Neural cell (in vitro differentiated cells): ENCODE results near the gene CIART.

Experiments used
- MXI1 ChIP-seq: fragments of 450-650 bp; conservative IDR thresholded peaks from 2 replicates; pipeline ENCODE4 v1.6.1; 2014; ENCODE audit warnings: antibody characterized with exemption, mild to moderate bottlenecking; ENCODE audit not compliant: poor library complexity, severe bottlenecking
- POLR2AphosphoS5 ChIP-seq: IDR thresholded peaks from 2 replicates; pipeline ENCODE4 v1.6.1; 2012
- RAD21 ChIP-seq: fragments of 450-650 bp; conservative IDR thresholded peaks from 2 replicates; pipeline ENCODE4 v1.6.1; 2014; ENCODE audit warnings: antibody characterized with exemption, mild to moderate bottlenecking, moderate library complexity
- SMC3 ChIP-seq: fragments of 450-650 bp; conservative IDR thresholded peaks from 2 replicates; pipeline ENCODE4 v1.6.1; 2014; ENCODE audit warnings: antibody characterized with exemption, mild to moderate bottlenecking, moderate library complexity; ENCODE audit not compliant: poor library complexity
- TF ChIP-seq, protein P1 (sequence below): fragments of 450-650 bp; IDR thresholded peaks from 2 replicates; pipeline ENCODE4 v1.5.1; 2014; ENCODE audit warnings: antibody characterized with exemption, mild to moderate bottlenecking, moderate library complexity; ENCODE audit not compliant: poor library complexity, severe bottlenecking
- TF ChIP-seq, protein P2 (sequence below): IDR thresholded peaks from 2 replicates; pipeline ENCODE4 v1.6.1; 2012; ENCODE audit warnings: borderline replicate concordance

DNA sequence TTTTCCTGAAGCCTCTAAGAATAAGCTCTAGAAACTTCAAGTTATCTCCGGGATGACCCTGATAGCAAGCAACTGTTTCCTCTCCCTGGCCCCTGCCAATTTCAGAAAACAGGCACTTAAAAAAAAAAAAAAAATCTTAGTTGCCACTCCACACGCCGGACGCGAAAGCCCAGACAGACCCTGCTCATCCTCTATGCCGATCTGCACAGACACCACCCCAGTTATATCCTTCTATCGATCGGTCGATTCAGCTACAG, 48.1 kb upstream of the CIART start:
- TF ChIP-seq POLR2AphosphoS5 (no peak), RAD21 (no peak), SMC3 (no peak), MXI1 (no peak)
- TF ChIP-seq, protein P1, sequence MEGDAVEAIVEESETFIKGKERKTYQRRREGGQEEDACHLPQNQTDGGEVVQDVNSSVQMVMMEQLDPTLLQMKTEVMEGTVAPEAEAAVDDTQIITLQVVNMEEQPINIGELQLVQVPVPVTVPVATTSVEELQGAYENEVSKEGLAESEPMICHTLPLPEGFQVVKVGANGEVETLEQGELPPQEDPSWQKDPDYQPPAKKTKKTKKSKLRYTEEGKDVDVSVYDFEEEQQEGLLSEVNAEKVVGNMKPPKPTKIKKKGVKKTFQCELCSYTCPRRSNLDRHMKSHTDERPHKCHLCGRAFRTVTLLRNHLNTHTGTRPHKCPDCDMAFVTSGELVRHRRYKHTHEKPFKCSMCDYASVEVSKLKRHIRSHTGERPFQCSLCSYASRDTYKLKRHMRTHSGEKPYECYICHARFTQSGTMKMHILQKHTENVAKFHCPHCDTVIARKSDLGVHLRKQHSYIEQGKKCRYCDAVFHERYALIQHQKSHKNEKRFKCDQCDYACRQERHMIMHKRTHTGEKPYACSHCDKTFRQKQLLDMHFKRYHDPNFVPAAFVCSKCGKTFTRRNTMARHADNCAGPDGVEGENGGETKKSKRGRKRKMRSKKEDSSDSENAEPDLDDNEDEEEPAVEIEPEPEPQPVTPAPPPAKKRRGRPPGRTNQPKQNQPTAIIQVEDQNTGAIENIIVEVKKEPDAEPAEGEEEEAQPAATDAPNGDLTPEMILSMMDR: no peak
- TF ChIP-seq, protein P2, sequence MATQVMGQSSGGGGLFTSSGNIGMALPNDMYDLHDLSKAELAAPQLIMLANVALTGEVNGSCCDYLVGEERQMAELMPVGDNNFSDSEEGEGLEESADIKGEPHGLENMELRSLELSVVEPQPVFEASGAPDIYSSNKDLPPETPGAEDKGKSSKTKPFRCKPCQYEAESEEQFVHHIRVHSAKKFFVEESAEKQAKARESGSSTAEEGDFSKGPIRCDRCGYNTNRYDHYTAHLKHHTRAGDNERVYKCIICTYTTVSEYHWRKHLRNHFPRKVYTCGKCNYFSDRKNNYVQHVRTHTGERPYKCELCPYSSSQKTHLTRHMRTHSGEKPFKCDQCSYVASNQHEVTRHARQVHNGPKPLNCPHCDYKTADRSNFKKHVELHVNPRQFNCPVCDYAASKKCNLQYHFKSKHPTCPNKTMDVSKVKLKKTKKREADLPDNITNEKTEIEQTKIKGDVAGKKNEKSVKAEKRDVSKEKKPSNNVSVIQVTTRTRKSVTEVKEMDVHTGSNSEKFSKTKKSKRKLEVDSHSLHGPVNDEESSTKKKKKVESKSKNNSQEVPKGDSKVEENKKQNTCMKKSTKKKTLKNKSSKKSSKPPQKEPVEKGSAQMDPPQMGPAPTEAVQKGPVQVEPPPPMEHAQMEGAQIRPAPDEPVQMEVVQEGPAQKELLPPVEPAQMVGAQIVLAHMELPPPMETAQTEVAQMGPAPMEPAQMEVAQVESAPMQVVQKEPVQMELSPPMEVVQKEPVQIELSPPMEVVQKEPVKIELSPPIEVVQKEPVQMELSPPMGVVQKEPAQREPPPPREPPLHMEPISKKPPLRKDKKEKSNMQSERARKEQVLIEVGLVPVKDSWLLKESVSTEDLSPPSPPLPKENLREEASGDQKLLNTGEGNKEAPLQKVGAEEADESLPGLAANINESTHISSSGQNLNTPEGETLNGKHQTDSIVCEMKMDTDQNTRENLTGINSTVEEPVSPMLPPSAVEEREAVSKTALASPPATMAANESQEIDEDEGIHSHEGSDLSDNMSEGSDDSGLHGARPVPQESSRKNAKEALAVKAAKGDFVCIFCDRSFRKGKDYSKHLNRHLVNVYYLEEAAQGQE: no peak
